GM19395 (cell line): ENCODE results near the gene PPM1H.

ENCODE experiments used
- ATAC-seq: cut with Tn5 transposase; IDR thresholded peaks from one replicate; pipeline ENCODE4 v1.9.1; 2021; ENCODE audit warnings: mild to moderate bottlenecking, moderate library complexity; ENCODE audit not compliant: unreplicated experiment

The PPM1H gene

DNA sequence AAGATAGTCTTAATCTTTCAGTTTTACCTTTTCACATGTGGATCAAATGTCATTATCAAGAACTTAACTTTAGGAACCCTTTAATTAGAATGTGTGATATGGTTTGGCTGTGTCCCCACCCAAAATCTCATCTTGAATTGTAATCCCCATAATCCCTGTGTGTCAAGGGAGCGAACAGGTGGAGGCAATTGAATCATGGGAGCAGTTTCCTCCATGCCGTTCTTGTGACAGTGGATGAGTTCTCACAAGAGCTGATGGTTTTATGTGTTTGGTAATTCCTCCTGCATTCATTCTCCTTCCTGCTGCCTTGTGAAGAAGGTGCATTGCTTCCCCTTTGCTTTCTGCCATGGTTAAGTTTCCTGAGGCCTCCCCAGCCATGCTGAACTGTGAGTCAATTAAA lies 307.8 kb downstream of the PPM1H start:
- ATAC-seq: no peak

DNA sequence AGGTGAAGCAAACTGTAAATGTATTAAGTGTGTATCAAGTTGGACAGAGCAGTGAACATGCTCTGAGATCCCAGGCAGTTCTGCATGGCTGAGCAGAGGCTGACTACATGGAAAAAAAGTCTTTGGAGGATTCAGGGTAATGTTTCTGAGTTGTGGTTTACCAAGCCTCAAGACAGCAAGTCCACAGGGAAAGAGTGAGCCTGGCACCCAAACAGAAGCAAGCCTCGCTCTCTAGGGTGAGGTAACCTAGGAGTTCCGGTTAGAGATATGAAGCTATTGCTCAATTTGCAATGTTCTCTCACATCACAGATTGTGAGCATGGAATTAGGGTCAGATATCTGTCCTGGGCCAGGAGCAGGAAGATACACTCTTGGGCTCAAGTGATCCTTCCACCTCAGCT lies 309.7 kb downstream of the PPM1H start:
- ATAC-seq: no peak

DNA sequence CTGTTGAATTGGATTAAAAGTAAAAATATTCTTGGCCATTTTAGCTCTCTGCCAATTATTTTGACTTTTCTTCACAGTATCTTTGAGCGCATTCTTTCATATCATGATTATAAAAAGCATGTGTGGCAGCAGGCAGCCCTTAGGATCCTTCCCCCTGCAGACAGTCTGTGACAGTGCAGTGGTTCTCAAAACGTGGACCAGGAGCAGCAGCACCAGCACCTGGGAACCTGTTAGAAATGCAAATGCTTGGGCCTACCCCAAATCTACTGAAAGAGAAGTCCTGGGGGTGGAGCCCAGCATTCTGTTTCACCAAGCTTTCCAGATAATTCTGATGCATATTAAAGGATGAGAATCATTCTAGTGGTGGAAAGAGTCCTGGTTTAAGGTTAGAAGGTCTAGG lies 312.8 kb downstream of the PPM1H start:
- ATAC-seq: no peak

DNA sequence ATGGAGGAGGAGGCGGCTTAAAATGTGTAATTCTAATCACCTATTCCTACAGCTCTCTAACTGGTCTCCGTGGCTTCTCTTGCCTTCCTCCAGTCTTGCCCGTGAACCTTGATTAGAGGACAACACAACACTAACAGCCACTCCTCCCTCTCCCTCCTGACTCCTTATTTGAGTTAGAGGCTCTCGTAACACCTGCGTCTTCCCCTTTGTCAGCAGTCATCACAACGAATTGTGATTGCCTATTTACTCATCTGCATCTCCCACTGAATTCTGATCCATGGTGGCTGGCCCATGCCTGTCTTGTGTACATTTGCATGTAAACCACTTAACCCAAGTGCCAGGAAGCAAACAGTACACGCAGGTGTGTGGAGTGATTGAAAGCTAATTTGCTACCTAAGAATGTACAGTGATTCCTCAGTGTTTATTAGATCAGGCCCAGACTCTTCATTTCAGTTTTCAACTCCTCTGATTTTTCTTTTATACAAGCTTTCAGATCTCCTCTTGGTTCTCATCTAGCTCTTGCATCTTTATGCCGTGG lies 313.8 kb downstream of the PPM1H start:
- ATAC-seq: no peak

DNA sequence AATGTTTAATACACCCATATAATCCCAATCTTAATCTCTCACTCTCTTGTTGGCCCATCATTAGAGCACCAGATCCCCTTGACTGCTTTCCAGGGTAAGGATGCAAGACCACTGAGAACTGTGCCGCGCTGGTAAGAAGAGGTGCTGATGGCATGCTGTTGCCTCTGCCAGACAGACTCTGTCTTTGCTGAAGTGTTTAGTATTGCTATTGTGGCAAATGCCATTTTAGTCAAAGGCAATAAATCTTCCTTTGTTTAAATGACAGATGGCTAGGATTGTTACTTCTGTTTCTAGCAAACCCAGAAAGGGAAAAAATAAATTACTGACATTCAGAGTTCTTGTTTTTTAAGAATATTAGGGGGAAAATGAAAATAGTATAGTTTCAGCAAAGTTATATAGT lies 316.0 kb downstream of the PPM1H start:
- ATAC-seq: no peak

DNA sequence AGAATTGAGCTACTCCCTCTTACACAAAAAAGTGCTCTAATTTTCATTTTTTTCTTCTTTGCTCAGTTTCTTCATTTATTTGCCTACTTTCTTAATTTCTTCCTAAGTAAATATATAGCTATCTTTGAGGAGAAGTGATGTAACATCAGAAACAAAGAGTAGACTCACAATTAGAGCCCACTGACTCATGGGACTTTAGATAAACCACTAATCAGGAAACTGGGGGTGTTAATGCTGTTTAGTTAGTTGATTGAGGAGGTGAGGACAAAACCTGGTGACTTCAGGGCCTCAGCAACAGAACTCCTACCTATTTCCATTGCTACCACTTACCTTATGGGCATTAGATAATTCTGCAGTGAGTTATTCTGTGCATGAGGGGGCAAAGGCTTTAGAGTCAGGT lies 316.6 kb downstream of the PPM1H start:
- no peak for ATAC-seq

DNA sequence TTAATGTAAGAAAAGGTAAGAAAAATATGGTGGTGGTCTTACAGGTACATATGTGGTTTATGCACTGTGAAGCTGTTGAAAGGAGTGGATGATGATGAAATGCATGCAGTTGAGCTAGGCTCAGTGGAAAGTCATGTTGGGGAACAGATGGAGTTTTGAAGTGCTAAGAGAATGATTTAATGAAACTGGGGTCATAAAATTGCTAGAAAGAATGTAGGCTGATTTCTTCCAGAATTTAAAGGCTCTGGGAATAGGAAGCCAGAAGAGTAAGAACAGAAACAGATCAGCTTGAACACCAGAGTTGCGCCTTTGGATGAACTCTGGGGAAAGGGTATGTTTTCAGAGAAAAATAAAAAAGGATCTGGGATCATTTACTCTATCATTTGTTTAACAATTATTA lies 321.9 kb downstream of the PPM1H start:
- no peak for ATAC-seq

DNA sequence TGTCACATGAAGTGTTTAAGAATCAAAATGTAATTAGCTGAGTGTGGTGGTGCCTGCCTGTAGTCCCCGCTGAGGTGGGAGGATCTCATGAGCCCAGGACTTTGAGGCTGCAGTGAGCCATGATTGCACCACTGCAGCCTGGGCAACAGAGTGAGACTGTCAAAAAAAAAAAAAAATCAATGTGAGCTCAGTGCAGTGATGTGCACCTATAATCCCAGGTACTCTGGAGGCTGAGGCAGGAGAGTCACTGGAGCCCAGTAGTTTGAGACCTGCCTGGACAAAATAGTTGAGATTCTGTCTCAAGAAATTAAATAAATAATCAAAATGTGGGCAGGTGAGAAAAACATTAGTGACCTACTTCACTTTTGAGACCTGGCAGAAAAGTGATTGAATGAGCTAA lies 328.3 kb downstream of the PPM1H start:
- ATAC-seq: no peak

DNA sequence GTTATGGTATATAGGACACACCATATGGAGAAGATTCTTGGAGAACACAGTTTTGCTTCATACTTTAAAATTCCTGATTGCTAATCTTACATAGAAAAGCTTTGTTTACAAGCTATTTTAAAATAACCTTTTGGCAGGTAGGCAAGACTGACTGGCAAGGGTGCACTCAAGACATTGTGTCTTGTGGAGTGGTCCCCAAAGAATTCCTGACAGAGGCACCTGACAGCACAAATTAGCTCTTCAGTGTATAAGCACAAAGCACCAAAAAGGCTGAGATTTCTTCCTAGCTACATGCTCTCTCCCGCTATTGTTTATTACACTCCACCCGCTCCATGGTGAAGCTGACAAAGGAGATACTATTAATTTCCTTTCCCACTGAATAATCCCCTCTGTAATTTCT lies 329.0 kb downstream of the PPM1H start:
- no peak for ATAC-seq

DNA sequence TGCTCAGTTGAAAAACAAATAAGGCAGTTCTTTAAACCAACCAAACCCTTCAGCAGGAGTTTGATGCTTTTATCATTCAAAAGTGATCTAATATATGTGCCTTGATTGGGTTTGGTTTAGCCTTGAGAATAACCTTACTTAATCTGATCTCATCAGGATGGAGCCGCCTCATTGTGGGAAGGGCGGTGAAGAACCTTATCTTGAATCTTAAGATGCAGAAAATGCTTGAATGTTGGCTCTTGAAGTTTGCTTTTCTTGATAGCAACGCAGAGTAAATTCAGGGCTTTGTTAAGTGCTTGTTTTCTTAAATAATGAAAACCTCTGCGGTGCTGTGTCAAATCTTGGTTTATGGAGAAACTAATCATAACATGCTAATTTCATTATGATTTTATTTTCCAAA lies 330.1 kb downstream of the PPM1H start:
- no peak for ATAC-seq

DNA sequence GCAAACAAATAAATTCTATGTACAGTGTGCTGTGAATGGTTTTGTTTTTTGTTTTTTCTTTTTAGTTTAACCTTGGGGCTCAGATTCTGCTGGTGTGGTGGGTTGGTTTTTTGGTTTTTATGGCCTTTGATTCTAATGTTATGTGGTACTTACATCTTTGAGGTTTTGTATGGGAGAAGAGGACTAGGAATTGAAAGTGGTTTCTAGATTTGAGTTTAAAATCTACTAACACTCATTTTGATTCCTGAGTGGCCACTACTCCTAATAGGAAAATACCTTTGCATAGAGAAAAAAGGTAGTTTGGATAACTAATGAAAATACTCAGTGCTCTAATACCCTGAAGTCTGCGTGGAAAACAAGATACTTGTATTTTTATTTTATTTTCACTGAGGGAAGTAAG lies 330.6 kb downstream of the PPM1H start:
- no peak for ATAC-seq

DNA sequence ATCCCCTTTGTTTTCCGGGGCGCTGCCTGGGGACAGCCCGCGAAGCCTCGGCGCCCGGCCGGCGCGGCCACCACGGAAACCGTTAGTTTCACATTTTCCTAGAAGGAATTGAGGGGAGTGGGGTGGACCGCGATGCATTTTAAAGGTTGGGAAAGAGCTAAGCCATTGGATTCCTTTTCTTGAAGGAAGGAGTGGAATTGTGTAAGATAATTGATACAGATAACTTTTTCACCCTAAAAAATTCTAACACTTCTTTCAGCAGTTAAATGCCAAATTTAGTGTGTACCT lies 331.2 kb downstream of the PPM1H start:
- no peak for ATAC-seq

DNA sequence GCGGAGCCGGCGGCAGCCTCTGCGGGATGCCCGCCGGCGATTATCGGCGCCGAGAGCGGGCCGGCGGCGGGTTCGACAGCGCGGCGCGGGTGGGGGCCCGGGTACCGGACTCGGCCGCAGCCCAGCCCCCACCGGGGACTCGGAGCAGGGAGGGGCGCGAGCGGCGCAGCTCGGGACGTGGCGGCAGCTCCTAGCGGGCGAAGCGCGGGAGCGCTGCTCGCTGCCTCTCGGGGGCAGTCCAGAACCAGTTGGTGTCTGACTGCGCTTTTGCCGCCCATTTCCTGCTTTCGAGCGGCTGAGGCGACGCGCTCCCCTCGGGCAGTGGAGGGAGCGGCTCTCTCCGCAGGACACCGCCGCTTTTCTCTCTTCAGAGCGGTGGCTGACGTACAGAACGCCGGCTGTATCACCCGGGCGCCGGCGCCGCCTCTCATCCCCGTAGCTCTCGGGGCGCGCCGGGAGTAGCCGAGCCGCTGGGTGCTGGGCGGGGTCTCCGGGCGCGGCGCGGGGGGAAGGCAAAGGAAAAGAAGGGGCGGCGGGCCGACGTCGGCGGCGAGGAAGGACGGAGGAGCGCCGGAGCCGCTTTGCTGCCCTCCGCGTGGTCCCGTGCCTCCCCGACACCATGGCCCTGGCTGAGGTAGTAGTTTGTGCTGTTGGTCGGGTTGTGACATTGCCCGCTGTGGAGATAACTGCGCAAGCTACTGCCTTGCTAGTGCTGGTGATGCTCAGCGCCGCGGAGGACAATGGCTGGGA lies 331.7 kb downstream of the PPM1H start:
- peak; percentile 72 for ATAC-seq

DNA sequence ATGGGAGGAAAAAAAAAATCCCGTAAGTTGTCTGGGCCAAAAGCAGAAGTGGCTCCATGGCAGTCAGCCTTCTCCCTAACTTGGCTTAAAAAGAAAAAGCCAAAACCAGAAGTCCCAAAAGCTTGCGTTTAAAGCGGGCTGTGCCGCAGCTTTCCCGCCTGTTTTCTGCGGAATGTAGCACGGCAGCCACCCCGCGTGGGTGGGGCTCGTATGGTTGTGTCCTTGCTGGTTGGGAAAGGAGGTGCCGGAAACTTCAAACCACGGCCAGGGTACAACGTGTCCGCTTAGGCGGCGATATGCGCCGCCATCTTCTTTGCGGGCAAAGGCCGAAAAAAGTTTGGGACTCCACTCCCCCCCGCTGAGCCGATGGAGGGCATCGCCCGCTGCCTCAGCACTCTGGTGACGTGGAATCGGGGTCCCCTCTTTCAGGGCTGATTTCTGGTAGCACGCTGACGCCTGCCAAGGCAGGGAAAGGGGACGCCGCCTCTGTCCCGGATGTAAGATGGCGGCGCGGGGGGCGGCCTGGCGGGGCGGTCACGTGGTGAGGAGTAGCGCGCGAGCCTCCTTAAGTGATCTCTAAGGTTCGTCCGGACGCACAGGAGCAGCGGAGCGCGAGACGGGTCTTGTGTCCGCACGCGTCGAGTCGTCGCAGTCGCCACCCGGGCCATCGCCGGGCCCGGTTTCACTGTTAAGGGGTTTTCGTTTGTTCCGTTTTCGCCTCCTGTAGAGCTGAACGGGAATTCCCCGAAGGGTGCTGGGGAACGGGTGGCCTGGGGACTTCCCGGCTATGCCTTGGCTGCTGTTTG lies 332.5 kb downstream of the PPM1H start:
- peak; percentile 73 for ATAC-seq

DNA sequence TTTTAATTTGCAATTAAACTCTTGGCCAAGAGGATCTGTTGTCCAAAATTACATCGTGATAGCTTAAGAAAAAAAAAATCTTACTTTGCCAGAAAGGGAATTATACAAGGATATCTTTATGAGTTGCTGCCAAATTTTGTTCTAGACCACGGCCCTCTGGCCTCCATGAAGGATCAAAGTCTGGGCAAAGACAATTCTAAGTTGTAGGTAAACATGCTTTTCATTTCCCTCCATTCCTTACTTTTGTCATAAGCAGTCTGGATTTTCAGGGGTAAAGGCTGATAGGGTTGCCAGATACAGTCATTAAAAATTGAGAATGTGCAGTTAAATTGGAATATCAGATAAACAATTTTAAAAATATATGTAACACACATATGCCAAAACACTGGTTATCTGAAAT lies 333.2 kb downstream of the PPM1H start:
- ATAC-seq: no peak

DNA sequence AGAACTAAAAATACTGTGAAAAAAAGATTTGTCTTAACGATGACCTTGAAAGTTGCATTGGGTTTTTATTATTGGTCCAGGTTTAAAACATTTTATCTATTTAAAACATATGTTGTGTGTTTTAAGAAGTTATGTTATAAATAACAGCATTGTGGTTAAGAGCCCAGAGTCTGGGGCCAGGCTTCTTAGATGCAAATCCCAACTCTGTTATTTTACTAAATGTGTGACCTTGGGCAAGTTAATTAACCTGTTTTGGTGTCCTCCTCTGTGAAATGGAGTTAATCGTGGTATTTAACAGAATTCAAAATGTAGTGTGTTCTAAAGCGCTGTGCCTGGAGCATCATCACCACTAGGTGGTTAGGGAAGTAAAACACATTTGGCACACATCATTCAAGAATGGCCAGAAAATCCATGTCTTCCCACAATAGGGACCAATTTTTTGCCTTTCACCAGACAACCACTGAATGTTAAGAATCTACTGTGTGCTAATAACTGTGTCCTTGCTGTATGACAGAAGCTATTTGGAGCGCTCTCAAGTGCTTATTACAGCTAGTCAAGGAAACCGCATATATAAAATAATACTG lies 335.0 kb downstream of the PPM1H start:
- no peak for ATAC-seq

DNA sequence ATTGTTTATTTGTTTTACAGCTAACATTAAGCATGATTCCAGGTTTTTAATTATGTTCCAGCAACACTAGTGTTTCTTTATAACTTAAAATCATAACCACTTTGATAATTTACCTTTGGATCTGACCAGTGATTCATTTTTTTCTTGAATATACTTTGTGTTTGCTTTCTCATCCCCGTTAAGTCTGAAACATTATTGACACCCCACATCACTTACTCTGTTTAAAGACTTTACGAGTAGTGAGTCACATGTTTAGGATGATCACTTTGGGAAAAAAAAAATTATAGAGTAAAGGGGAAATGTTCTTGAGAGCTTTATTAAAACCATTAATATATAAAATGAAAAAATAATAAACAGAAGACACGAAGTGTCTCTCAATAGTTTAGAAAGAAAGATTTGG lies 336.1 kb downstream of the PPM1H start:
- no peak for ATAC-seq

DNA sequence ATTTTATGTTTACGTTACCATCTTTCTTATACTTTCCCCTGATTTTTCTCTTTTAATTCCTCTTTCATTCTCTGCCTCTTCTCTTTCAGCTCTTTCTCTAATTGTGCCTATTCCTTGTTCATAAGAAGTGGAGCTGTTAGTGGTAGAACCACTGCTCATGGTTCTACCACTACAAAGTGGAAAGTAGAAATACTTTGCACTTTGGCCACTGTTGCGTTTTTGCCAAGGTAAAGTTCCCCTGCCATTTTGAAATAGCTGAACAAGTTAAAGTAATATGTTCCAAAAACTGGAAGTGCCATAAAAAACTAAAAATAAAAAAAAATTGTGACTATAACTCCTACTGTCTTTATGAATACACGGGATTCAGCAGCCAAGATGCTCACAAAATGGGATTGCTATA lies 337.7 kb downstream of the PPM1H start:
- no peak for ATAC-seq
